Hepatocyte (in vitro differentiated cells): ENCODE results near the gene NAP1L1.

Source experiments
- CTCF ChIP-seq: fragments of 200-600 bp; sonication (generic); IDR thresholded peaks from 2 replicates; pipeline ENCODE4 v1.5.1; 2016; ENCODE audit warnings: antibody characterized with exemption, mild to moderate bottlenecking; ENCODE audit not compliant: poor library complexity
- EZH2 ChIP-seq: fragments of 200-600 bp; sonication (generic); IDR thresholded peaks from 2 replicates; pipeline ENCODE4 v1.6.1; 2016; ENCODE audit warnings: antibody characterized with exemption, mild to moderate bottlenecking, borderline replicate concordance

- TF ChIP-seq CTCF, result no peak
- TF ChIP-seq EZH2, result no peak
Observed at GRCh38 chr12:76012644-76013043, 71.8 kb downstream of the NAP1L1 start.
